Dedifferentiated amniotic fluid mesenchymal stem cell (primary cell): ENCODE data around the gene ZBTB4.

Experiments
- DNase-seq: peaks from one replicate; pipeline ENCODE4 v3.0.0-alpha.2; 2016; ENCODE audit errors: extremely low spot score

Gene ZBTB4

GRCh38 chr17:7421186-7421585 lies 58.2 kb downstream of the ZBTB4 start:
- DNase-seq, result no peak

- no peak for DNase-seq
These were observed 59.4 kb downstream of the ZBTB4 start, which contains the start of gene SPEM1 for GRCh38 chr17:7419819-7420610. TSS of gene SPEM1 (plus strand) at chr17:7420324. CDS start at chr17:7420385, 61 bp downstream.

- DNase-seq, result no peak
These were observed 60.8 kb downstream of the ZBTB4 start for GRCh38 chr17:7418472-7419152.

GRCh38 chr17:7417056-7417655 lies 62.3 kb downstream of the ZBTB4 start:
- no peak for DNase-seq

GRCh38 chr17:7416323-7416722 lies 63.1 kb downstream of the ZBTB4 start:
- no peak for DNase-seq

- DNase-seq, result no peak
These were observed 63.6 kb downstream of the ZBTB4 start for GRCh38 chr17:7415784-7416183.

- DNase-seq, result no peak
These were observed 64.6 kb downstream of the ZBTB4 start for GRCh38 chr17:7414837-7415236.

GRCh38 chr17:7413346-7413985 lies 66.0 kb downstream of the ZBTB4 start:
- DNase-seq, result no peak

- no peak for DNase-seq
These were observed 68.0 kb downstream of the ZBTB4 start for GRCh38 chr17:7411427-7411750.

GRCh38 chr17:7410634-7411426 lies 68.6 kb downstream of the ZBTB4 start:
- DNase-seq, result no peak

- DNase-seq, result no peak
These were observed 69.7 kb downstream of the ZBTB4 start for GRCh38 chr17:7409716-7410115.
